Stimulated activated CD8-positive, alpha-beta memory T cell treated with anti-CD3 and anti-CD28 coated beads, Interleukin-7, amount 100 ng/mL, for 48 hours (primary cell): ENCODE measurements around the gene MALAT1.
"Not testable (repeated sequence)": the region's sequence is repeated elsewhere in the genome, so short reads cannot be mapped to it uniquely, and the experiment has no call there.

Experiments
- DNase-seq, 2 donors: peaks; one replicate each; pipeline ENCODE4 v3.0.0-alpha.2; 2020; ENCODE audit warnings: low read depth in 1 of 2; ENCODE audit errors: extremely low read depth in 1 of 2

The MALAT1 gene

DNA sequence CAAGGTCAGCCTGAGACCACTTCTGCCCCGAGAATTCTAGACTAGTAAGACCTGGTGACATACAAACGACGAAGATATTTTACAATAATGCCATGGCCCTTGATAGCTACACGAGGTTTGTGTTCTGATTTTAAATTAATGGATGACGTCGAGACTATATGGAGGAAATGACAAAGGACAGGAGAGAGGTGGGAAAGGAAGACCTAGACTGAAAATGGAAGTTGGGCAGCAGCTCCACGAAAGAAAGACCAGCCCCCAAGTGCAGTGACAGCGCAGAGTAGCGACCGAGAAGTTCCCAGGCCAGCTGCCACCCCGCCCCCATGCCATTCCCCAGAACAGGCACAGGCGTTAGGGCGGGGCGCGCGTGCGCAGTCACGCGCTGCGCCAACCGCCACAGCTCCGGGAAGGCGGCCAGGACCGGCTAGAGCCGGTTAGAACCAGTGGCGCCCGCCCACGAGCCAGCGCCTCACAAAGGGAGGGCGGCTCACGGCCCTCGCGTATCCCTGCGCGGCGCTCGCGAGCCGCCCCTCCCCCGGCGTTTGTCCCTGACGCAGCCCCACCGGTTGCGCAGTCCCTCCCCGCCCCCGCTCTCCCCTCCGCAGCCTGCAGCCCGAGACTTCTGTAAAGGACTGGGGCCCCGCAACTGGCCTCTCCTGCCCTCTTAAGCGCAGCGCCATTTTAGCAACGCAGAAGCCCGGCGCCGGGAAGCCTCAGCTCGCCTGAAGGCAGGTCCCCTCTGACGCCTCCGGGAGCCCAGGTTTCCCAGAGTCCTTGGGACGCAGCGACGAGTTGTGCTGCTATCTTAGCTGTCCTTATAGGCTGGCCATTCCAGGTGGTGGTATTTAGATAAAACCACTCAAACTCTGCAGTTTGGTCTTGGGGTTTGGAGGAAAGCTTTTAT is 1.5 kb upstream of the MALAT1 start:
- peak; percentile 98 to 100 for DNase-seq

DNA sequence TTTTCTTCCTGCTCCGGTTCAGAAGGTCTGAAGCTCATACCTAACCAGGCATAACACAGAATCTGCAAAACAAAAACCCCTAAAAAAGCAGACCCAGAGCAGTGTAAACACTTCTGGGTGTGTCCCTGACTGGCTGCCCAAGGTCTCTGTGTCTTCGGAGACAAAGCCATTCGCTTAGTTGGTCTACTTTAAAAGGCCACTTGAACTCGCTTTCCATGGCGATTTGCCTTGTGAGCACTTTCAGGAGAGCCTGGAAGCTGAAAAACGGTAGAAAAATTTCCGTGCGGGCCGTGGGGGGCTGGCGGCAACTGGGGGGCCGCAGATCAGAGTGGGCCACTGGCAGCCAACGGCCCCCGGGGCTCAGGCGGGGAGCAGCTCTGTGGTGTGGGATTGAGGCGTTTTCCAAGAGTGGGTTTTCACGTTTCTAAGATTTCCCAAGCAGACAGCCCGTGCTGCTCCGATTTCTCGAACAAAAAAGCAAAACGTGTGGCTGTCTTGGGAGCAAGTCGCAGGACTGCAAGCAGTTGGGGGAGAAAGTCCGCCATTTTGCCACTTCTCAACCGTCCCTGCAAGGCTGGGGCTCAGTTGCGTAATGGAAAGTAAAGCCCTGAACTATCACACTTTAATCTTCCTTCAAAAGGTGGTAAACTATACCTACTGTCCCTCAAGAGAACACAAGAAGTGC is 661 bp upstream of the MALAT1 start:
- peak in 1 of 2 donors; percentile 54 for DNase-seq

DNA sequence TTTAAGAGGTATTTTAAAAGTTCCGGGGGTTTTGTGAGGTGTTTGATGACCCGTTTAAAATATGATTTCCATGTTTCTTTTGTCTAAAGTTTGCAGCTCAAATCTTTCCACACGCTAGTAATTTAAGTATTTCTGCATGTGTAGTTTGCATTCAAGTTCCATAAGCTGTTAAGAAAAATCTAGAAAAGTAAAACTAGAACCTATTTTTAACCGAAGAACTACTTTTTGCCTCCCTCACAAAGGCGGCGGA is 193 bp upstream of the MALAT1 start:
- no peak for DNase-seq

DNA sequence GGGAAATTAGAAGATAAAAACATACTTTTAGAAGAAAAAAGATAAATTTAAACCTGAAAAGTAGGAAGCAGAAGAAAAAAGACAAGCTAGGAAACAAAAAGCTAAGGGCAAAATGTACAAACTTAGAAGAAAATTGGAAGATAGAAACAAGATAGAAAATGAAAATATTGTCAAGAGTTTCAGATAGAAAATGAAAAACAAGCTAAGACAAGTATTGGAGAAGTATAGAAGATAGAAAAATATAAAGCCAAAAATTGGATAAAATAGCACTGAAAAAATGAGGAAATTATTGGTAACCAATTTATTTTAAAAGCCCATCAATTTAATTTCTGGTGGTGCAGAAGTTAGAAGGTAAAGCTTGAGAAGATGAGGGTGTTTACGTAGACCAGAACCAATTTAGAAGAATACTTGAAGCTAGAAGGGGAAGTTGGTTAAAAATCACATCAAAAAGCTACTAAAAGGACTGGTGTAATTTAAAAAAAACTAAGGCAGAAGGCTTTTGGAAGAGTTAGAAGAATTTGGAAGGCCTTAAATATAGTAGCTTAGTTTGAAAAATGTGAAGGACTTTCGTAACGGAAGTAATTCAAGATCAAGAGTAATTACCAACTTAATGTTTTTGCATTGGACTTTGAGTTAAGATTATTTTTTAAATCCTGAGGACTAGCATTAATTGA is 1.0 kb downstream of the MALAT1 start:
- no peak for DNase-seq

DNA sequence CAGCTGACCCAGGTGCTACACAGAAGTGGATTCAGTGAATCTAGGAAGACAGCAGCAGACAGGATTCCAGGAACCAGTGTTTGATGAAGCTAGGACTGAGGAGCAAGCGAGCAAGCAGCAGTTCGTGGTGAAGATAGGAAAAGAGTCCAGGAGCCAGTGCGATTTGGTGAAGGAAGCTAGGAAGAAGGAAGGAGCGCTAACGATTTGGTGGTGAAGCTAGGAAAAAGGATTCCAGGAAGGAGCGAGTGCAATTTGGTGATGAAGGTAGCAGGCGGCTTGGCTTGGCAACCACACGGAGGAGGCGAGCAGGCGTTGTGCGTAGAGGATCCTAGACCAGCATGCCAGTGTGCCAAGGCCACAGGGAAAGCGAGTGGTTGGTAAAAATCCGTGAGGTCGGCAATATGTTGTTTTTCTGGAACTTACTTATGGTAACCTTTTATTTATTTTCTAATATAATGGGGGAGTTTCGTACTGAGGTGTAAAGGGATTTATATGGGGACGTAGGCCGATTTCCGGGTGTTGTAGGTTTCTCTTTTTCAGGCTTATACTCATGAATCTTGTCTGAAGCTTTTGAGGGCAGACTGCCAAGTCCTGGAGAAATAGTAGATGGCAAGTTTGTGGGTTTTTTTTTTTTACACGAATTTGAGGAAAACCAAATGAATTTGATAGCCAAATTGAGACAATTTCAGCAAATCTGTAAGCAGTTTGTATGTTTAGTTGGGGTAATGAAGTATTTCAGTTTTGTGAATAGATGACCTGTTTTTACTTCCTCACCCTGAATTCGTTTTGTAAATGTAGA is 1.7 kb downstream of the MALAT1 start:
- DNase-seq, result no peak

DNA sequence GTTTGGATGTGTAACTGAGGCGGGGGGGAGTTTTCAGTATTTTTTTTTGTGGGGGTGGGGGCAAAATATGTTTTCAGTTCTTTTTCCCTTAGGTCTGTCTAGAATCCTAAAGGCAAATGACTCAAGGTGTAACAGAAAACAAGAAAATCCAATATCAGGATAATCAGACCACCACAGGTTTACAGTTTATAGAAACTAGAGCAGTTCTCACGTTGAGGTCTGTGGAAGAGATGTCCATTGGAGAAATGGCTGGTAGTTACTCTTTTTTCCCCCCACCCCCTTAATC is 2.3 kb downstream of the MALAT1 start:
- DNase-seq, result no peak

DNA sequence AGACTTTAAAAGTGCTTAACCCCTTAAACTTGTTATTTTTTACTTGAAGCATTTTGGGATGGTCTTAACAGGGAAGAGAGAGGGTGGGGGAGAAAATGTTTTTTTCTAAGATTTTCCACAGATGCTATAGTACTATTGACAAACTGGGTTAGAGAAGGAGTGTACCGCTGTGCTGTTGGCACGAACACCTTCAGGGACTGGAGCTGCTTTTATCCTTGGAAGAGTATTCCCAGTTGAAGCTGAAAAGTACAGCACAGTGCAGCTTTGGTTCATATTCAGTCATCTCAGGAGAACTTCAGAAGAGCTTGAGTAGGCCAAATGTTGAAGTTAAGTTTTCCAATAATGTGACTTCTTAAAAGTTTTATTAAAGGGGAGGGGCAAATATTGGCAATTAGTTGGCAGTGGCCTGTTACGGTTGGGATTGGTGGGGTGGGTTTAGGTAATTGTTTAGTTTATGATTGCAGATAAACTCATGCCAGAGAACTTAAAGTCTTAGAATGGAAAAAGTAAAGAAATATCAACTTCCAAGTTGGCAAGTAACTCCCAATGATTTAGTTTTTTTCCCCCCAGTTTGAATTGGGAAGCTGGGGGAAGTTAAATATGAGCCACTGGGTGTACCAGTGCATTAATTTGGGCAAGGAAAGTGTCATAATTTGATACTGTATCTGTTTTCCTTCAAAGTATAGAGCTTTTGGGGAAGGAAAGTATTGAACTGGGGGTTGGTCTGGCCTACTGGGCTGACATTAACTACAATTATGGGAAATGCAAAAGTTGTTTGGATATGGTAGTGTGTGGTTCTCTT is 2.8 kb downstream of the MALAT1 start:
- no peak for DNase-seq

DNA sequence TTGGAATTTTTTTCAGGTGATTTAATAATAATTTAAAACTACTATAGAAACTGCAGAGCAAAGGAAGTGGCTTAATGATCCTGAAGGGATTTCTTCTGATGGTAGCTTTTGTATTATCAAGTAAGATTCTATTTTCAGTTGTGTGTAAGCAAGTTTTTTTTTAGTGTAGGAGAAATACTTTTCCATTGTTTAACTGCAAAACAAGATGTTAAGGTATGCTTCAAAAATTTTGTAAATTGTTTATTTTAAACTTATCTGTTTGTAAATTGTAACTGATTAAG is 3.4 kb downstream of the MALAT1 start:
- no peak for DNase-seq

DNA sequence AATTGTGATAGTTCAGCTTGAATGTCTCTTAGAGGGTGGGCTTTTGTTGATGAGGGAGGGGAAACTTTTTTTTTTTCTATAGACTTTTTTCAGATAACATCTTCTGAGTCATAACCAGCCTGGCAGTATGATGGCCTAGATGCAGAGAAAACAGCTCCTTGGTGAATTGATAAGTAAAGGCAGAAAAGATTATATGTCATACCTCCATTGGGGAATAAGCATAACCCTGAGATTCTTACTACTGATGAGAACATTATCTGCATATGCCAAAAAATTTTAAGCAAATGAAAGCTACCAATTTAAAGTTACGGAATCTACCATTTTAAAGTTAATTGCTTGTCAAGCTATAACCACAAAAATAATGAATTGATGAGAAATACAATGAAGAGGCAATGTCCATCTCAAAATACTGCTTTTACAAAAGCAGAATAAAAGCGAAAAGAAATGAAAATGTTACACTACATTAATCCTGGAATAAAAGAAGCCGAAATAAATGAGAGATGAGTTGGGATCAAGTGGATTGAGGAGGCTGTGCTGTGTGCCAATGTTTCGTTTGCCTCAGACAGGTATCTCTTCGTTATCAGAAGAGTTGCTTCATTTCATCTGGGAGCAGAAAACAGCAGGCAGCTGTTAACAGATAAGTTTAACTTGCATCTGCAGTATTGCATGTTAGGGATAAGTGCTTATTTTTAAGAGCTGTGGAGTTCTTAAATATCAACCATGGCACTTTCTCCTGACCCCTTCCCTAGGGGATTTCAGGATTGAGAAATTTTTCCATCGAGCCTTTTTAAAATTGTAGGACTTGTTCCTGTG is 3.9 kb downstream of the MALAT1 start:
- DNase-seq, result no peak

DNA sequence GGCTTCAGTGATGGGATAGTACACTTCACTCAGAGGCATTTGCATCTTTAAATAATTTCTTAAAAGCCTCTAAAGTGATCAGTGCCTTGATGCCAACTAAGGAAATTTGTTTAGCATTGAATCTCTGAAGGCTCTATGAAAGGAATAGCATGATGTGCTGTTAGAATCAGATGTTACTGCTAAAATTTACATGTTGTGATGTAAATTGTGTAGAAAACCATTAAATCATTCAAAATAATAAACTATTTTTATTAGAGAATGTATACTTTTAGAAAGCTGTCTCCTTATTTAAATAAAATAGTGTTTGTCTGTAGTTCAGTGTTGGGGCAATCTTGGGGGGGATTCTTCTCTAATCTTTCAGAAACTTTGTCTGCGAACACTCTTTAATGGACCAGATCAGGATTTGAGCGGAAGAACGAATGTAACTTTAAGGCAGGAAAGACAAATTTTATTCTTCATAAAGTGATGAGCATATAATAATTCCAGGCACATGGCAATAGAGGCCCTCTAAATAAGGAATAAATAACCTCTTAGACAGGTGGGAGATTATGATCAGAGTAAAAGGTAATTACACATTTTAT is 4.6 kb downstream of the MALAT1 start:
- no peak for DNase-seq

DNA sequence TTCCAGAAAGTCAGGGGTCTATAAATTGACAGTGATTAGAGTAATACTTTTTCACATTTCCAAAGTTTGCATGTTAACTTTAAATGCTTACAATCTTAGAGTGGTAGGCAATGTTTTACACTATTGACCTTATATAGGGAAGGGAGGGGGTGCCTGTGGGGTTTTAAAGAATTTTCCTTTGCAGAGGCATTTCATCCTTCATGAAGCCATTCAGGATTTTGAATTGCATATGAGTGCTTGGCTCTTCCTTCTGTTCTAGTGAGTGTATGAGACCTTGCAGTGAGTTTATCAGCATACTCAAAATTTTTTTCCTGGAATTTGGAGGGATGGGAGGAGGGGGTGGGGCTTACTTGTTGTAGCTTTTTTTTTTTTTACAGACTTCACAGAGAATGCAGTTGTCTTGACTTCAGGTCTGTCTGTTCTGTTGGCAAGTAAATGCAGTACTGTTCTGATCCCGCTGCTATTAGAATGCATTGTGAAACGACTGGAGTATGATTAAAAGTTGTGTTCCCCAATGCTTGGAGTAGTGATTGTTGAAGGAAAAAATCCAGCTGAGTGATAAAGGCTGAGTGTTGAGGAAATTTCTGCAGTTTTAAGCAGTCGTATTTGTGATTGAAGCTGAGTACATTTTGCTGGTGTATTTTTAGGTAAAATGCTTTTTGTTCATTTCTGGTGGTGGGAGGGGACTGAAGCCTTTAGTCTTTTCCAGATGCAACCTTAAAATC is 5.3 kb downstream of the MALAT1 start:
- DNase-seq, result no peak

DNA sequence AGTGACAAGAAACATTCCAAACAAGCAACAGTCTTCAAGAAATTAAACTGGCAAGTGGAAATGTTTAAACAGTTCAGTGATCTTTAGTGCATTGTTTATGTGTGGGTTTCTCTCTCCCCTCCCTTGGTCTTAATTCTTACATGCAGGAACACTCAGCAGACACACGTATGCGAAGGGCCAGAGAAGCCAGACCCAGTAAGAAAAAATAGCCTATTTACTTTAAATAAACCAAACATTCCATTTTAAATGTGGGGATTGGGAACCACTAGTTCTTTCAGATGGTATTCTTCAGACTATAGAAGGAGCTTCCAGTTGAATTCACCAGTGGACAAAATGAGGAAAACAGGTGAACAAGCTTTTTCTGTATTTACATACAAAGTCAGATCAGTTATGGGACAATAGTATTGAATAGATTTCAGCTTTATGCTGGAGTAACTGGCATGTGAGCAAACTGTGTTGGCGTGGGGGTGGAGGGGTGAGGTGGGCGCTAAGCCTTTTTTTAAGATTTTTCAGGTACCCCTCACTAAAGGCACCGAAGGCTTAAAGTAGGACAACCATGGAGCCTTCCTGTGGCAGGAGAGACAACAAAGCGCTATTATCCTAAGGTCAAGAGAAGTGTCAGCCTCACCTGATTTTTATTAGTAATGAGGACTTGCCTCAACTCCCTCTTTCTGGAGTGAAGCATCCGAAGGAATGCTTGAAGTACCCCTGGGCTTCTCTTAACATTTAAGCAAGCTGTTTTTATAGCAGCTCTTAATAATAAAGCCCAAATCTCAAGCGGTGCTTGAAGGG is 6.0 kb downstream of the MALAT1 start:
- DNase-seq, result no peak

DNA sequence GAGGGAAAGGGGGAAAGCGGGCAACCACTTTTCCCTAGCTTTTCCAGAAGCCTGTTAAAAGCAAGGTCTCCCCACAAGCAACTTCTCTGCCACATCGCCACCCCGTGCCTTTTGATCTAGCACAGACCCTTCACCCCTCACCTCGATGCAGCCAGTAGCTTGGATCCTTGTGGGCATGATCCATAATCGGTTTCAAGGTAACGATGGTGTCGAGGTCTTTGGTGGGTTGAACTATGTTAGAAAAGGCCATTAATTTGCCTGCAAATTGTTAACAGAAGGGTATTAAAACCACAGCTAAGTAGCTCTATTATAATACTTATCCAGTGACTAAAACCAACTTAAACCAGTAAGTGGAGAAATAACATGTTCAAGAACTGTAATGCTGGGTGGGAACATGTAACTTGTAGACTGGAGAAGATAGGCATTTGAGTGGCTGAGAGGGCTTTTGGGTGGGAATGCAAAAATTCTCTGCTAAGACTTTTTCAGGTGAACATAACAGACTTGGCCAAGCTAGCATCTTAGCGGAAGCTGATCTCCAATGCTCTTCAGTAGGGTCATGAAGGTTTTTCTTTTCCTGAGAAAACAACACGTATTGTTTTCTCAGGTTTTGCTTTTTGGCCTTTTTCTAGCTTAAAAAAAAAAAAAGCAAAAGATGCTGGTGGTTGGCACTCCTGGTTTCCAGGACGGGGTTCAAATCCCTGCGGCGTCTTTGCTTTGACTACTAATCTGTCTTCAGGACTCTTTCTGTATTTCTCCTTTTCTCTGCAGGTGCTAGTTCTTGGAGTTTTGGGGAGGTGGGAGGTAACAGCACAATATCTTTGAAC is 6.8 kb downstream of the MALAT1 start:
- no peak for DNase-seq

DNA sequence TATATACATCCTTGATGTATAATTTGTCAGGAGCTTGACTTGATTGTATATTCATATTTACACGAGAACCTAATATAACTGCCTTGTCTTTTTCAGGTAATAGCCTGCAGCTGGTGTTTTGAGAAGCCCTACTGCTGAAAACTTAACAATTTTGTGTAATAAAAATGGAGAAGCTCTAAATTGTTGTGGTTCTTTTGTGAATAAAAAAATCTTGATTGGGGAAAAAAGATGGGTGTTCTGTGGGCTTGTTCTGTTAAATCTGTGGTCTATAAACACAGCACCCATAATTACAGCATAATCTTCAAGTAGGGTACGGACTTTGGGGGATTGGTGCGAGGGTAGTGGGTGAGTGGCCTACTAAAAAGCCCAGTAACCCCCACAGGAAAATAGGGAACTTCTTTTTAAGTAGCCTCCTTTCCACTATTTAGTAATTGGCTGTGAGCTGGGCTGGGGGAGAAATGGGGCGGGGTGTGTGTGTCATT is 7.5 kb downstream of the MALAT1 start:
- no peak for DNase-seq

DNA sequence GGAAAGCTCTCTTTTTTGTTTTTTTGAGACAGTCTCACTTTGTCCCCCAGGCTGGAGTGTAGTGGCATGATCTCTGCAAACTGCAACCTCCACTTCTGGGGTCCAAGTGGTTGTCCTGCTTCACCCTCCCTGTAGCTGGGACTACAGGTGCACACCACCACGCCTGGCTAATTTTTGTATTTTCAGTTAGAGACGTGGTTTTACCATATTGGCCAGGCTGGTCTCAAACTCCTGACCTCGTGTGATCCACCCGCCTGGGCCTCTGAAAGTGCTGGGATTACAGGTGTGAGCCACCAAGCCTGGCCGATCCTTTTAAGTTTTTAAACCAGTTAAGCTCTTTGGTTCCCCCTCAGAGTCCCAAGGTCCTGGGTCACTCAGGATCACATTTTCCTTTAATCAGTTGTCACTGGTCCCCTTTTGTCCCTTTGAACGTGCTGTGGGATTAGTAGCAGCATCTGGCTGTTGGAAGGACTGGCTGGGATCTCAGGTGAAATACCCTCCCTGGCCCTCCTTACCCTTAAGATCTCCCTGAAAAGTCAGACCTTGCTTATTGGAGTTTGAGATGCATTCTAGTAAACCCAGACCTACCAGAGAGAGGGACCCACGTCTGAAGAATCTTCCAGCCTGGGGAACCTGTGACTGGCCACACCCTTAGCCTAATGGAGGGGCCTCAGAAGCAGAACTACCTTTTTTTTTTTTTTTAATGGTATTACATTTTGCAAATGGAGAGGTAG is 8.1 kb downstream of the MALAT1 start:
- no peak for DNase-seq

DNA sequence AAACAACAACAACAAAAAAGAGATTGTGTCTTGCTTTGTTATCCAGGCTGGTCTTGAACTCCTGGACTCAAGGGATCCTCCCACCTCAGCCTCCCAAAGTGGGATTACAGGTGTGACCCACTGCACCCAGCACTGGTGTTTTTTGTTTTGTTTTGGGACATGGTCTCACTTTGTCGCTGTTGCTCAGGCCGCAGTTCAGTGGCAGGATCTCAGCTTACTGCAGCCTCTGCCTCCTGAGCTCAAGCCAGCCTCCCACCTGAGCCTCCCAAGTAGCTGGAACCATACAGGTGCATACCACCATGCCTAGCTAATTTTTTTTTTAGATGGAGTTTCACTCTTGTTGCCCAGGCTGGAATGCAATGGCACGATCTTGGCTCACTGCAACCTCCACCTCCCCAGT is 13.5 kb downstream of the MALAT1 start:
- DNase-seq, result not testable (repeated sequence)
